ENCODE measurements around the gene NRM.
A peak's percentile ranks its signal among the peaks of the same experiment; 100 is the strongest.
"Not testable (repeated sequence)": the region's sequence is repeated elsewhere in the genome, so short reads cannot be mapped to it uniquely, and the experiment has no call there.

NRM gene

DNA sequence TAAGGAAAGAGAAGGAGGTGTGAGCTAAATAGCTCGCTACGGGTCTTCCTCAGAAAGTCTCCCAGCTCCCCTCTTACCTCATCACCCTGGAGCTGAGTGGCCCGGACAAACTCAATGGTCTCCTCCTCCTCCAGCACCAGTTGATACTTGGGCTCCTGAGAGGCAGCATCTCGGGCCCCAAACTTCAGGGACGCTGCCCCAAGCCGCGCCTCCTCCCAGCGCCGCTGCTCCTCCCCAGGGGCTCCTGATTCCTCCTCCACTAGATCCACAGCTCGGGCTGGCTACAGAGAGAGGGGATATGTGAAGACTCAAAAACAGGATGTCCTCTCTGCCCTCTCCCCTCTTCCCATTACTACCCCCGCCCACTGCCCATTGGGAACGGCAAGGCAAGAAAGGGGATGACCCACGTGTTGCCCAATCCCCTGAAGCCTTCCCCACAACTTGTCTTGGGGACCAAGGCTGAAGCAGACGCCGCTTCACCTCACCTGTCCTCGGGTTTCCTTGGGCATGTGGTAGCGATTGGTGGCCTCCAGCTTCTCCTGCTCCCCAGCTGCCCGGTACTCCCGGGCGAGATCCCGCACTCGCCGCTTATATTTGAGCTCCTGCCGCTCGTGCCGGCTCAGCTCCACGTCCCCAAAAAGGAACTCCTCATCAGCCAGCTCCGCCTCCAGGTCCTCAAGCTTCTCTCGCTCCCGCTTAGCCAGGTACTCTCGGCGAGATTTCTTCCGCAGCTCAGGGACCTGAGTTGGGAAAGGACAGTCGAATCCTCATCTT is 25.6 kb downstream of the NRM start:
- DNase-seq = no peak

DNA sequence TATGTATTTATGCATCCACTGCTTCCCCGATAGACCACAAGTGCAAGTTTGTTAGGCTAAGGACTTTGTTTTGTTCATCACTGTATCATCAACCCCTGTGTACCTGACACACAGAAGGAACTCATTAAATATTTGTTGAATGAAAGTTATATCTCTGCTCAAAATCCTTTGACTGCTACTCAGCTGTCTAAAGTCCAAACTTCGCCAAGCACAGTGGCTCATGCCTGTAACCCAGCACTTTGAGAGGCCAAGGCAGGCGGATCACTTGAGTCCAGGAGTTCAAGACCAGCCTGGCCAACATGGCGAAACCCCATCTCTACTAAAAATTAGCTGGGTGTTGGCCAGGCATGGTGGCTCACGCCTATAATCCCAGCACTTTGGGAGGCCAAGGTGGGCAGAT is 32.9 kb downstream of the NRM start:
- not testable (repeated sequence) for DNase-seq

DNA sequence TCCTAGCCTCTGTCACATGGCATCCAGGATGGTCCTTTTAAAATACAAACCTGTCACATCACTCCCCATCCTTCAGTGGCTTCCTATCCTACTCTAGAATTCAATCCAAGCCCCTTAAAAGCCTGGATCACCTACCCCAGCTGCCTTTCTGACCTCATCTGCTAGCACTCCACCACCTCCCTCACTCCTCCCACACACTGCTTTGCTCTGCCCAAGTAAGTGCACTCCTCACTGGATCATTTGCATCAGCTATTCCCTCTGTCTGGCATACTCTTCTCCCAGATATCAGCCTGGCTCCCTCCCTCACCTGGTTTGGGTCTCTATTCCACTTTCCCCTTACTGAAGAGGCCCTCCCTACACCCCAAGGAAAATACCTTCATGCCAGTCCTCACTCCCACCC is 33.3 kb downstream of the NRM start:
- no peak for DNase-seq

DNA sequence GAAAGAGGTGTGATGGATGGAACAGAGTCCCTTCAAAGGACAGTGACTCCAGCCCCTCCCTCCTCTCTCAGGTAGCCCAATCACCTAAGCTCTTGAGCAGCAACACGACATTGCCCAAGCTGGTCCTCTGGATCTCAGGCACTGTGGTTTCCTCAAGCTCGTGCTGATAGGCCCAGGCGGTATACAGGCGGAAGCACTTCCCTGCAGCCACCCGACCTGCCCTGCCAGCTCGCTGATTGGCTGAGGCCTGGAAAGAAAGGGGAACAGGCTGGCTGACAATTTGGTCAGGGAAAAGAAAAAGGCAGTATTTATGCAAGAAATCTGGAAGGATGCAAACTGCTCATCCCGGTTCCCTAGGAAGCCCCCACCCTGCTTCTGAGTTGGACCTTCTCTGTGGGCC is 34.3 kb downstream of the NRM start:
- DNase-seq = no peak

DNA sequence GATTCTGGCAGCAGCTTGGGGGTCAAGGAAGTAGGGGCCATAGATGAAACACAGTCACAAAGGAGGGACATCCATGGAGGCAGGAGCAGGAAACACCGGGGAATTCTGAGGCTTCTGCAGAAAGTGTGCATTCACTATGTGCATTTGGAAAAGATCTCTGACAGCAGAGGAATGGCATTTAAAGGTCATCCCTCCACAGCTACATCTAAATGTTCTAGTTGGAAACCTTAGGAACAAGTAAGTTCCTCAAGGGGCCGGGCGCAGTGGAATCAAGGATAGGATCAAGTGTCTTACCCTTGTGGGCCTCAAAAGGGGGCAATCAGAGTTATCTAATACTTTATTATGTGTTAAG is 35.1 kb downstream of the NRM start:
- no peak for DNase-seq

DNA sequence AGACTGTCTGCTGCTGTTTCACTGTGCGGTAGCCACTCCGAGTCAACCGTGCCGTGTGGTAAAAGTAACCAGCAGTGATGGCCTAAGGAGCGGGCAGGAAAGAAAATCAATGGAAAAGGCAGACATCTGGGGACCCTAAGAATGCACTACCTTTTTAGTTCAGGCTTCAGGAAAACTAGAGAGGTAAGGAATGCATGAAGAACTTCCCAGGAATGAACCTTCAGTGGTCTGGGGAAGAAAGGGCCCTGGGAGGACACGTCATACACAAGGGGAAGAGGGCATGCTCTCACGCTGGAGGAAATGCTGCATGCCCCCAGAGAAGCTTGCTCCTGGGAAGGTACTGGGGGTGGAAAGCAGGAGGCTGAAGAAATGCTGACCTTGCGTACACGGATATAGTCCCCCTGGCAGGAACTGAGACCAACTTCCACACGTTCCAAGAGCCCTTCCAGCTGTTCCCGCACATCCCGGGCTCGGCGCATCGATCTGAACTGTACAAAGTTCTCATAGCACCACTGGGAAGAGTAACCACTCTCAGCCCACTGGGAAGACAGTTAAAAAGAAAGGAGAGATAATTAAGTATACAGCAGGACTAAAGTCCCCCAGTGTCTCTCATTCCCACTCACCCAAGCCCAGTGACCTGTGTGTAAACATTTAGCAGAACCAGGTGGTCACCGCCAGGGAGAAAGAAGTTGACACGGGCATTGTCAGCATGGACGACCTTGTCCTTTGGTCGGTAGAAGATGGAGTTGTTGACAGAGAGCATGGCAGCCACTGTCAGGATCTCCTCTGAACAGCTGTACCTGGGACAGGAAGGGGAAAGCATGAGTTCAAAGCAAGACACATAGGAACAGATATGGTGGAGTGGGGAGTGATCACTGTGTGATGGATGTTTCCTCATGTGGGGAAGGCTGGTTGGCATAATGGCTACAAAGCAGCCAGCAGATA is 35.7 kb downstream of the NRM start:
- DNase-seq = no peak

DNA sequence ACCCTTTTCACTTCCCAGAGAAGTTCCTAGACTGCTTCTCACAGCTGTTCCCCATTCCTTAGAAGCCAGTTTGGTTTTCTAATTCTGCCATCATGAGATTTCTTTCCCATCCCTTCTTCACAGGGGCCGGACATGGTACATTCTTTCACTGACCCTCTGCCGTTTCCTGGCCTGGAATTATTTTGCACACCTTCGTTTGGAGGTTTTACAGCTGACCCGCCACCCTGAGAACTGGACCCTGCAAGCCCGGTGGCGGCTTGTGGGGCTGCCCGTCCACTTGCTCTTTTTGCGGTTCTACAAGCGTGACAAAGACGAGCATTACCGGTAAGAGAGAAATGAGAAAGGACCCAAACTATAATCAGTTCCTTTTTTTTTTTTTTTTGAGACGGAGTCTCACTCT is 39.6 kb downstream of the NRM start:
- no peak for DNase-seq

DNA sequence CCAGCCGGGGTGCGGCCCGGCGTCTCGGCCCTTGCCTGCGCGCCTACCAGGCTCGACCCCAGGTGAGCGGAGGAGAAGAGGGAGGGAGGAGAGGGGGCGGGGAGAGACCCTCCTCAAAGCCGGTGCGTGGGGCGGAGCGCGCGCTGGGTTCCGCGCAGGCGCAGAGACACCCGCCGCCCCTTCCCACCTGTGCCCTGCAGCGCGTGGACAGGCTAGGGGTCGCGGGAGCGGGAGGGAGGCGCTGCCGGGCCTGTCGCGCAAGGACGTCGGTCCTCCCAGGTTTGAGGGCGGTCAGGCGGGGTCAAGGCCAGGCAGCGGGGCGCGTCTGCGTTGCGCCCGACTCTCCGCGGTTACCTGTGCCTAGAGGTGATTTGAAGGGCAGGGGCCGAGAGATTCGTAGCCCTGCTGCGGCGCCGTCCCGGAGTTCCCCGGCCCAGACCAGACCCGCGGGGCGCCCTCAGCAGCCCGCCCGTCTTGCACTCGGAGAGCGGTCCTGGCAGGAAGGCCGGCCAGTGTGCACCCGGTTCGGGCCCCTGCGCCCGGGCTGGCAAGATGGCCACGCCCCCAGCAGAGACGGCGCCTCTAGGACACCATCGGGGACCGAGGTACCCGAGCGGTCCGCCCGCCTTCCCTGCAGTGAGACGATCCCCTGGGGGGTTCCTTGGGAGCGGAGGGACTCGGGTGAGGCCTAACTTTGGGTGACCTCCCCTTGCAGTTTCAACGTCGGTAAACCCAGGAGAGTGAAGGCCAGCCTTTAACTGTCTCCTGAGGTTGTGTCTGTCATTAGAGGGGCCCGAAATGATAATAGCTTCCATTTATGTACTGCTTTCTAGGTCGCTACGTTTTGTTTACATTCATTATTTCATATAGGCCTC is 43.3 kb downstream of the NRM start:
- peak; percentile 84 for DNase-seq

DNA sequence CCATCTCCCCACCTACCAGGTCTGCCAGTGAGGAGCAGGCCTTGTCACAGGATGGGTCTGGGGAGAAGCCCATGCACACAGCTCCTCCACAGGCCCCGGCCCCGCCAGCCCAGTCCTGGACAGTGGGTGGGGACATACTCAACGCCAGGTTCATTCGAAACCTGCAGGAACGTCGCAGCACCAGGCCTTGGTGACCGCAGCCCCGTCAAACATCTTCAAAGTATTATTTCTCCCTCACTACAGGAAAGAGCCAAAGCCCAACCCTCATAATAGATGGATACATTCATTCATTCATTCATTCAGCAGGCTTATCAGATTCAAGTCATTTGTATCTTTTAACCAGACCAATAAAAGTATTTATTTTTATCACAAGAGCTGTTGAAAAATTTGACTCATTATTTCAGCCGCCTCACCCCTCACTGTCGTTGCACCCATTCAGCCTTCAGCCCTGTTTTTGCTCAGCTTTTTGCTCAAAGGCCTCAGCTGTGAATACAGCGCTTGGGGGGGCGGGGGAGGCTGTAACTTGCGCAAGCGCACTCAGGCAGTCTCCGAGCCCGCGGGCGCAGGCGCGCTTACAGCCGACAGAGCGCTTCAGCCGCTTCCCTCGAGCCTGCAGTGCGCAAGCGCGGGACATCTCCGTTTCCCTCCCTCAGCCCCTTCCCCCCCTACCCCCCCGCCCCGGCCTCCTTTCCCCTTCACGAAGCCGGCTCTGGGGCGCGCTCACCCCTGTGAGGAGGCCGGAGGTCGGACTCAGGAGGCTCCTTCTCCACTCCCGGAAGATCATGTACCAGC is 44.1 kb downstream of the NRM start, which contains the start of gene C6orf136:
TSS of gene C6orf136 (plus strand) at position 684 of the 792 bp plus-strand sequence. CDS start at position 783, 99 bp downstream.
- peak; percentile 95 for DNase-seq

DNA sequence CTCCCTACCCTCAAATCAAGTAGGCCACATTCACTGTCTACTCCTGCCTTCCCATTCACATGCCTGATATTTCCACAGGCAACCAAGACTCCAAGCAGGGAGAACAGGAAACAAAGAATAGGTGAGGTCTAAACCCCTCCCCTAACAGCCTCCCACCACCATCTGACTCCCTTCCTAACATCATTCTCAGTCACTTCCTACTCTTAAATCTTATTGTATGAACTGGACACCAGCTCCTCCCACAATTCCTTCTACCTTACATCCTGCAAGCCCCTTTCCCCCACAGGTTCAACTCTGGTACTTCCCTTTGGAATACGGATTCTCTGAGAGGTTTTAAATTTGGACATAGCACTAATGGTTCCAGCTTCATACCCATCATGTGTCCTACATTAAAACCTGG is 44.8 kb downstream of the NRM start:
- DNase-seq = no peak

DNA sequence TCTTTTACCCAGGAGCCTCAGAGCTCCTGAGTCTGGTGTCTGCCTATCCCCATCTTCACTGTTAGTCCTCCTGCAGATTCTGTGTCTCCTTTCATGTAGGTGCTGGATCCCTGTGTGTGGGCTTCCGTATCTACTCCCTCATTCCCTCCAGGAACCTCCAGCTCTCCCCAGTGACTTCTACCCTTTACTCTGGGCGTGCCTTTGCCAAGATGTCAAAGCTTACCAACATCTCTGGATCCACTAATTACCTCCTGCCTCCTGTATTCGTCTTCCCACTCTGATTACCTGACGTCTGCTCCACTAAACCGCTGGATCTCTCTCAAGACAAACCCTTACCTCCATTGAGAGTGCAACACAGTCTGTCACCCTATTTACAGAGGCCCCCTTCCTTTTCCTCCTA is 46.0 kb downstream of the NRM start:
- no peak for DNase-seq

DNA sequence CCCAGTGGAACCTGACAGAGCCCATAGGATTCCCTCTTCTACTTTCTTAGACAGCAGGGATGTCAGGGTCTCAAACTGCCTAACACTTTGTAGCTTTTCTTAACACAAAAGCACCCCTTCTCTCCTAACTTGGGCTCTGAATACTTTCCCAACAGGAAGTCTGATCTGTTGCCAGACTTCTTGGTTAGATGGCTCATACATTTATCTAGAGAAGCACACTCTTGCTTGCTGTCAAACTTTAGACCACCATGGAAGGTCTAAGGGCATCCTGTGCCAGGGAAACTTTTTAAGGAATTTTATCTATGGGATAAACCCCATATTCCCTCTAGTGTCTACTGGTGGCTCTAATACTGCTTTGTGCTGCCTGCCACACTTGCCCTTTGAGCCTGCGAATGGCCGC is 47.1 kb downstream of the NRM start:
- DNase-seq = no peak

DNA sequence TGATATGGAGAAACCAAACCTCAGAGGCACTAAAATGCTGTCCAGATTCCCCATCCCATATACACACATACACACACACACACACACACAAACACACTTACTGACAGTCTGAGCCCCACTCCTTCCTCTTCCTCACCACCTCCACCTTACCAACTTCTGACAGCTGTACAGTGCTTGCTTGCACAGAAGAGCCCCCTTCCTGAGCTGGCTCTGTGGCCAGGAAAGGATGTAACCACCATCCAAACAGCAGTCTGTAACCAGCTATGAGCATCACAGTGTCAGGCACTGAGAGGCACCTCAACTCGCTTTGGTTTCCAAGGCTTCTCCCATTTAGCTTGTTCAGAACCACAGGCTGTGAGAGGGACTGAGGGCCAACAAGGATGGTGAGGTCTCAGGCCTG is 49.7 kb downstream of the NRM start:
- DNase-seq = no peak

DNA sequence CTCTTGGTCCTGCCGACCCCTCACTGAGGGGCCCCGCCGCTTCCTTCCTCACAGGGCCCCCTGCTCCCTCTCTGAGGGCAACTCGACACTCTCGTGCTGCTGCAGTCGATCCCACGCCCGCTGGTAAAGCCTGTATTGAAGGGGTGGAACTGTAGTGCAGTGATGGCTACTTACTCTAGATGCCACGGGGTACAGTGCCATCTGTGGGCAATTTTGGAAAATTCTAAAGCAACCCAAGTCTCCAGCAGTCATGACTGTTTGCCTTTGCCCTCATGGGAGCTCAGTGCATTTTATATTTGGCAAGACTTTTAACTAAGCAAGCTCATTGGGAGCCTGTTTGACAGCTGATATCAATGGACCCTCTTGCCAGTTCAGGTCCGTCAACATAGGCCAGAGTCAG is 50.3 kb downstream of the NRM start:
- DNase-seq = no peak
